ENCODE measurements around the gene TBX20.

GRCh38 chr7:35261476-35262285, 7.8 kb upstream of the TBX20 start:
- TF ChIP-seq CTCF (IDR thresholded peaks at IDR 0.05) = no peak
- TF ChIP-seq POLR2A (IDR thresholded peaks at IDR 0.05) = no peak
- no peak for TF ChIP-seq POLR2AphosphoS5 (IDR thresholded peaks at IDR 0.05; ENCODE audit: insufficient read depth in 1 of 2, low read depth in 1 of 2)

Measured in vagina (tissue), 2 donors.